Smooth muscle cell (in vitro differentiated cells): ENCODE measurements around the gene SLC16A11. TPM values are rescaled to one million over a fixed set of nuclear protein-coding genes. Genes with fewer than 3 reads are reported as not detected.
A peak's percentile ranks its signal among the peaks of the same experiment; 100 is the strongest.

Experiments
- DNase-seq: peaks from one replicate; lab custom pipeline; 2025; ENCODE audit not compliant: unreplicated experiment; lab: John Stamatoyannopoulos, UW
- H2AFZ ChIP-seq: fragments of 200-600 bp; sonication (generic); 2 replicates; pipeline ENCODE4 v1.6.0; 2016; ENCODE audit warnings: antibody characterized with exemption, low read depth, mild to moderate bottlenecking
- H3F3A ChIP-seq: fragments of 200-600 bp; sonication (generic); 2 replicates; pipeline ENCODE4 v1.6.0; 2017; ENCODE audit warnings: antibody characterized with exemption, low read depth
- H3K27ac ChIP-seq: fragments of 200-600 bp; sonication (generic); 2 replicates; pipeline ENCODE4 v1.5.1; 2016; ENCODE audit warnings: low read depth, mild to moderate bottlenecking
- H3K27me3 ChIP-seq: fragments of 200-600 bp; sonication (generic); 2 replicates; pipeline ENCODE4 v1.6.1; 2016; ENCODE audit warnings: low read depth, mild to moderate bottlenecking
- H3K36me3 ChIP-seq: fragments of 200-600 bp; sonication (generic); 2 replicates; pipeline ENCODE4 v1.5.1; 2016; ENCODE audit warnings: low read depth
- H3K4me1 ChIP-seq: fragments of 200-600 bp; sonication (generic); 2 replicates; pipeline ENCODE4 v1.5.1; 2016; ENCODE audit warnings: low read depth
- H3K4me2 ChIP-seq: fragments of 200-600 bp; sonication (generic); 2 replicates; pipeline ENCODE4 v1.6.0; 2016; ENCODE audit warnings: mild to moderate bottlenecking
- H3K4me3 ChIP-seq: fragments of 200-600 bp; sonication (generic); 2 replicates; pipeline ENCODE4 v1.5.1; 2016; ENCODE audit warnings: mild to moderate bottlenecking
- H3K79me2 ChIP-seq: fragments of 200-600 bp; sonication (generic); 2 replicates; pipeline ENCODE4 v1.6.0; 2016; ENCODE audit warnings: low read depth, mild to moderate bottlenecking
- H3K9ac ChIP-seq: fragments of 200-600 bp; sonication (generic); 2 replicates; pipeline ENCODE4 v1.6.0; 2016; ENCODE audit warnings: low read depth
- H3K9me3 ChIP-seq: fragments of 200-600 bp; sonication (generic); replicated peaks from 2 replicates; pipeline ENCODE4 v1.5.1; 2016; ENCODE audit warnings: low read depth
- H4K20me1 ChIP-seq: fragments of 200-600 bp; sonication (generic); 2 replicates; pipeline ENCODE4 v1.6.0; 2016; ENCODE audit warnings: low read depth
- WGBS: methylation state at CpG from one replicate; pipeline ENCODE4 v1.1.7; 2016; ENCODE audit warnings: low lambda C conversion rate; 5-methylcytosine and 5-hydroxymethylcytosine counted together
- polyA plus RNA-seq: library from polyadenylated mRNA; unstranded; fragments of >200 nt; fragmentation: Nextera tagmentation; extraction: Ambion mirVana; gene quantifications from 2 replicates; pipeline ENCODE4 v1.2.1, GENCODE V29; 2016
- total RNA-seq: library from RNA; depleted of rRNA; stranded (reverse); fragments of >200 nt; gene quantifications from 2 replicates; pipeline ENCODE4 v1.2.3, GENCODE V29; 2014
- TF ChIP-seq, protein P1 (sequence below): fragments of 200-600 bp; sonication (generic); IDR thresholded peaks from 2 replicates; pipeline ENCODE4 v1.5.1; 2017; ENCODE audit warnings: borderline replicate concordance, mild to moderate bottlenecking, antibody characterized with exemption; ENCODE audit not compliant: insufficient read depth, poor library complexity, severe bottlenecking

Gene SLC16A11
- total and polyA plus RNA-seq, 2 experiments from 2014 or later: 0.36 to 0.80 TPM

DNA sequence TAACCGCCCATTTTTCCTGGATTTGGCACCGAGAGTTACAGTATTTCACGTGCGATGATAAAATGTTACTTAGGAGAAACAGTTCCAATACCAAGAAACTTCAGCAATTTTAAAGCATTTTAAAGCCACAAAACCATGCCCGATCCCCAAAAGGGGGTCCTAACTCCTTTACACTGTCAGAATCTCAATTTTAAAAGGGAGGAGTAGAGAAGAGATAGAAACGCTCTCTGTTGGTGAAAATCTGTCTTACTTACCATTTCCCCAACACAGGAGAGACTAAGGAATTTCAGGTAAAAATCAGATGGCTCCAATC lies 32.0 kb downstream of the SLC16A11 start:
- no peaks in the 10 kb centered on the region for H3K27me3 ChIP-seq
- DNase-seq: no peak
- H3K79me2 ChIP-seq: peaks cover 52% of the 10 kb centered on the region
- peak overlapping the region; percentile 84 for H2AFZ ChIP-seq
- peak overlapping the region; percentile 100 for H3K9ac ChIP-seq
- H3K27ac ChIP-seq: peak overlapping the region; percentile 100
- H3K36me3 ChIP-seq: no peaks in the 10 kb centered on the region
- TF ChIP-seq, protein P1, sequence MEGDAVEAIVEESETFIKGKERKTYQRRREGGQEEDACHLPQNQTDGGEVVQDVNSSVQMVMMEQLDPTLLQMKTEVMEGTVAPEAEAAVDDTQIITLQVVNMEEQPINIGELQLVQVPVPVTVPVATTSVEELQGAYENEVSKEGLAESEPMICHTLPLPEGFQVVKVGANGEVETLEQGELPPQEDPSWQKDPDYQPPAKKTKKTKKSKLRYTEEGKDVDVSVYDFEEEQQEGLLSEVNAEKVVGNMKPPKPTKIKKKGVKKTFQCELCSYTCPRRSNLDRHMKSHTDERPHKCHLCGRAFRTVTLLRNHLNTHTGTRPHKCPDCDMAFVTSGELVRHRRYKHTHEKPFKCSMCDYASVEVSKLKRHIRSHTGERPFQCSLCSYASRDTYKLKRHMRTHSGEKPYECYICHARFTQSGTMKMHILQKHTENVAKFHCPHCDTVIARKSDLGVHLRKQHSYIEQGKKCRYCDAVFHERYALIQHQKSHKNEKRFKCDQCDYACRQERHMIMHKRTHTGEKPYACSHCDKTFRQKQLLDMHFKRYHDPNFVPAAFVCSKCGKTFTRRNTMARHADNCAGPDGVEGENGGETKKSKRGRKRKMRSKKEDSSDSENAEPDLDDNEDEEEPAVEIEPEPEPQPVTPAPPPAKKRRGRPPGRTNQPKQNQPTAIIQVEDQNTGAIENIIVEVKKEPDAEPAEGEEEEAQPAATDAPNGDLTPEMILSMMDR: no peak
- peak overlapping the region; percentile 100 for H3K4me2 ChIP-seq
- 10% methylated on average over 6 of the region's 6 CpGs for WGBS
- H4K20me1 ChIP-seq: peaks cover 17% of the 10 kb centered on the region
- H3F3A ChIP-seq: peaks cover 22% of the 10 kb centered on the region
- H3K4me1 ChIP-seq: peaks cover 16% of the 10 kb centered on the region
- H3K9me3 ChIP-seq: no peaks in the 10 kb centered on the region
- peak overlapping the region; percentile 83 for H3K4me3 ChIP-seq

DNA sequence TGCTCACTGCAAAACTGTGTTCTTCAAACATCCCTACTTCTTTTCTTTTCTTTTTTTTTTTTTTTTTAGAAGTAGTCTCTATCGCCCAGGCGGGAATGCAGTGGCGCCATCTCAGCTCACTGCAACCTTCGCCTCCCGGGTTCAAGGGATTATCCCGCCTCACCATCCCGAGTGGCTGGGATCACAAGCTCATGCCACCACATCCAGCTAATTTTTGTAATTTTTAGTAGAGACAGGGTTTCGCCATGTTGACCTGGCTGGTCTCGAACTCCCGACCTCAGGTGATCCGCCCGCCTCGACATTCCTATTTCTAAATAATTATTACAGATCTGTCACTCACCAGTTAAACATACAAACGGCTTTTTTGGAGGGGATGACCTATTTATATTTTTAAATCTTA lies 32.5 kb downstream of the SLC16A11 start:
- Histone ChIP-seq H2AFZ (no peak overlapping the region), H3K36me3 (no peaks in the 10 kb centered on the region), H3K27me3 (no peaks in the 10 kb centered on the region), H3F3A (peaks cover 22% of the 10 kb centered on the region), H3K4me1 (peaks cover 16% of the 10 kb centered on the region), H4K20me1 (peaks cover 22% of the 10 kb centered on the region), H3K4me2 (peak overlapping the region; percentile 100), H3K27ac (peak overlapping the region; percentile 100), H3K9ac (peak overlapping the region; percentile 100), H3K79me2 (peaks cover 52% of the 10 kb centered on the region), H3K4me3 (peak overlapping the region; percentile 83), H3K9me3 (no peaks in the 10 kb centered on the region)
- no peak for DNase-seq
- TF ChIP-seq, protein P1: no peak
- WGBS: 70% methylated on average over 14 of the region's 14 CpGs

DNA sequence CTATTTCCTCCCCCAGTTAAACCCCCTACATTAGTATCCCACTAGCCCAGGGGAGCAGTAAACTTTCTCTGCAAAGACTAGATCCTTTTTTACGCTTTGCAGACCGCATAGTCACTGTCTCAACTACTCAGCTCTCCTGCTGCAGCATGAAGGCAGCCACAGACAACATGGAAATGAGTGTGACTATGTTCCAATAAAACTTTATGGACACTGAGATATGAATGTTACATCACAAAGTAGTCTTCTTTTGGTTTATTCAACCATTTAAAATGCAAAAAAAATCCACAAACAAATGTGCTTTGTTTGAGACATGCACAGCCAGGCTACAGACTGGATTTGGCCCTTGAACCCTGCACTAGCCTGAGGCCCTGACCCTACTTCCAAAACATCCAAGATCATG lies 33.4 kb downstream of the SLC16A11 start:
- 91% methylated on average over 2 of the region's 2 CpGs for WGBS
- TF ChIP-seq, protein P1: no peak
- Histone ChIP-seq H3K4me2 (peak overlapping the region; percentile 100), H4K20me1 (peaks cover 24% of the 10 kb centered on the region), H3K9ac (no peak overlapping the region), H3F3A (peaks cover 17% of the 10 kb centered on the region), H3K36me3 (no peaks in the 10 kb centered on the region), H3K4me3 (no peak overlapping the region), H2AFZ (no peak overlapping the region), H3K79me2 (peaks cover 52% of the 10 kb centered on the region), H3K27me3 (no peaks in the 10 kb centered on the region), H3K27ac (no peak overlapping the region), H3K4me1 (peaks cover 11% of the 10 kb centered on the region), H3K9me3 (no peaks in the 10 kb centered on the region)
- DNase-seq: no peak

DNA sequence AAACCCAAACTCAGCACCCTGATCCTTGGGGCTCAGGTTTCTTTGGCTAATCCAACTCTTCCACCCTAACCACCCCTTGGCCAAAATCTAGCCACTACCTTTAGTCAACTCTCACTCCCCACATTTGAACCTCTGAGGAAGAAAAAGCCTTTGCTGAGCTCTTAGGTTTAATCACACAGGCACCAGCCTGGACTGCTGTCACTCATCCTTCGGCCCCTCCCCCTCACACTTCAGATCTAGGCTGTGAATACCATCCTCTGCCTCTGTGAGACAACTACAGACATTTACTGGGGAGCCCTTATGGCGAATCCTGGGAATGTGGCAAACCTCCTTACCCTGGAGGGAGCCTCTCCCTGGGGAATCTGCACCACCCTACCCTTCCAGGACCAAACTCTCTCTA lies 36.7 kb downstream of the SLC16A11 start:
- Histone ChIP-seq H3K27me3 (no peaks in the 10 kb centered on the region), H4K20me1 (peaks cover 46% of the 10 kb centered on the region), H3K27ac (no peak overlapping the region), H3K79me2 (peaks cover 40% of the 10 kb centered on the region), H3K4me2 (no peak overlapping the region), H2AFZ (no peak overlapping the region), H3K9me3 (no peaks in the 10 kb centered on the region), H3K4me3 (no peak overlapping the region), H3K9ac (no peak overlapping the region), H3K4me1 (peaks cover 5% of the 10 kb centered on the region), H3K36me3 (no peaks in the 10 kb centered on the region), H3F3A (peaks cover 3% of the 10 kb centered on the region)
- DNase-seq: no peak
- 94% methylated on average over 2 of the region's 2 CpGs for WGBS
- TF ChIP-seq, protein P1: no peak
